ENCODE measurements around the gene CDH7. TPM values are rescaled to one million over a fixed set of nuclear protein-coding genes. Genes with fewer than 3 reads are reported as not detected.

The CDH7 gene
- total RNA-seq, 3 donors from 2014 or later (not counting 1 experiment from before 2014, with no cell fraction given) = not detected

- H3K4me1 Mint-ChIP-seq = no peaks in the 10 kb centered on the region
- no peak overlapping the region for H3K27ac Mint-ChIP-seq
- peaks cover 7 to 9% of the 10 kb centered on the region in 2 donors for H3K9me3 Mint-ChIP-seq
- intact Hi-C loops (cut with micrococcal nuclease) = no loop called here
- no peaks in the 10 kb centered on the region for H3K9me3 ChIP-seq (ENCODE audit: control insufficient read depth, insufficient read depth, low read length)
- H3K27ac ChIP-seq (ENCODE audit: low read length) = no peak overlapping the region
- TF ChIP-seq CTCF (IDR thresholded peaks at IDR 0.05) = no peak
- H3K4me1 ChIP-seq (ENCODE audit: control insufficient read depth, insufficient read depth, low read length) = no peaks in the 10 kb centered on the region
- no peak overlapping the region for H3K4me3 Mint-ChIP-seq
- no peaks in the 10 kb centered on the region for H3K36me3 Mint-ChIP-seq
- H3K27me3 Mint-ChIP-seq (ENCODE audit: low read depth in 2 of 2) = no peaks in the 10 kb centered on the region
- WGBS (ENCODE audit: insufficient coverage) = 62% methylated on average over 3 of the region's 4 CpGs
- H3K36me3 ChIP-seq (ENCODE audit: control insufficient read depth, insufficient read depth, low read length) = no peaks in the 10 kb centered on the region
- H3K27me3 ChIP-seq (ENCODE audit: control insufficient read depth, insufficient read depth, low read length) = no peaks in the 10 kb centered on the region
- H3K4me3 ChIP-seq (ENCODE audit: low read length) = no peak overlapping the region
- no peak for DNase-seq
- no peak for ATAC-seq
Measured at GRCh38 chr18:65817178-65817577, 66.4 kb downstream of the CDH7 start.

DNA sequence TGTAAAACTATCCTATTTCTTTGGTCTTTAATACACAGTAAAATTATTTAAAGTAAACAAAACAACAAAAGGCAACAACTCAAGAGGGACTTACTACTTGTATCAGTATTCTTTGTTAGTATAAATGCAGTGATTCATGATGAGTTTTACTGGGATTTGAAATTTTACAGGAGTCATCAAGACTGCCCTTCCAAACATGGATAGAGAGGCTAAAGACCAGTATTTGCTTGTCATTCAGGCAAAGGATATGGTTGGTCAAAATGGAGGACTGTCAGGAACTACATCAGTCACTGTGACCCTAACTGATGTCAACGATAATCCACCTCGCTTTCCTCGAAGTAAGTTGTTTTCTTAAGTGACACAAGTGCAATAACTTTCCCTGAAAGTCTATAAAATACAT lies 71.1 kb downstream of the CDH7 start:
- no peaks in the 10 kb centered on the region for H3K4me1 Mint-ChIP-seq
- Histone ChIP-seq H3K9me3 (ENCODE audit: control insufficient read depth, insufficient read depth, low read length) (no peaks in the 10 kb centered on the region), H3K4me1 (ENCODE audit: control insufficient read depth, insufficient read depth, low read length) (no peaks in the 10 kb centered on the region), H3K27me3 (ENCODE audit: control insufficient read depth, insufficient read depth, low read length) (no peaks in the 10 kb centered on the region), H3K36me3 (ENCODE audit: control insufficient read depth, insufficient read depth, low read length) (no peaks in the 10 kb centered on the region), H3K4me3 (ENCODE audit: low read length) (no peak overlapping the region), H3K27ac (ENCODE audit: low read length) (no peak overlapping the region)
- no peak overlapping the region for H3K4me3 Mint-ChIP-seq
- DNase-seq = no peak
- no peak overlapping the region for H3K27ac Mint-ChIP-seq
- H3K27me3 Mint-ChIP-seq (ENCODE audit: low read depth in 2 of 2) = no peaks in the 10 kb centered on the region
- 95% methylated on average over 3 of the region's 3 CpGs for WGBS (ENCODE audit: insufficient coverage)
- no peaks in the 10 kb centered on the region for H3K36me3 Mint-ChIP-seq
- intact Hi-C loops (cut with micrococcal nuclease) = no loop called here
- peaks cover 8 to 9% of the 10 kb centered on the region in 2 donors for H3K9me3 Mint-ChIP-seq
- no peak for TF ChIP-seq CTCF (IDR thresholded peaks at IDR 0.05)
- no peak for ATAC-seq

DNA sequence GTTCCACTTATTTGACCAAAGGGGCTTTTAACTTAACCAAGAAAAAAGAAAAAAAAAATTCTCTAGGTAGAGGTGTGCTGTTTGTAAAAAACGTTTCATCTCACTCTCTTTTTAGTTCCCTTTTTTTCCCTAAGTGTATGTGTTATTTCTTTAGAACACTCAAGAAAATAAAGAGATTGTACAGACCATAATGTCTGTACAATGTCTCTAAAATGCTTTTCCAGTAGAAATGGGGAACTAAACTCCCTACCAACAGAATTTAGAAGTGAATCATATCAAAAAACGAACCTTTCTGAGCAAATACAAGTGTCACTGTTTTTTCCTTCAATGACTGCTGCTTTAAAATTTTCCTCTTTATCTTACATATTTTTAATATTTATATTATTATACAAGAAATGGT lies 72.0 kb downstream of the CDH7 start:
- no peak overlapping the region for H3K4me3 Mint-ChIP-seq
- H3K4me1 Mint-ChIP-seq = no peaks in the 10 kb centered on the region
- Histone ChIP-seq H3K4me3 (ENCODE audit: low read length) (no peak overlapping the region), H3K36me3 (ENCODE audit: control insufficient read depth, insufficient read depth, low read length) (no peaks in the 10 kb centered on the region), H3K9me3 (ENCODE audit: control insufficient read depth, insufficient read depth, low read length) (no peaks in the 10 kb centered on the region), H3K27me3 (ENCODE audit: control insufficient read depth, insufficient read depth, low read length) (no peaks in the 10 kb centered on the region), H3K27ac (ENCODE audit: low read length) (no peak overlapping the region), H3K4me1 (ENCODE audit: control insufficient read depth, insufficient read depth, low read length) (no peaks in the 10 kb centered on the region)
- H3K36me3 Mint-ChIP-seq = no peaks in the 10 kb centered on the region
- intact Hi-C loops (cut with micrococcal nuclease) = no loop called here
- no peak overlapping the region for H3K27ac Mint-ChIP-seq
- ATAC-seq = no peak
- H3K9me3 Mint-ChIP-seq = peaks cover 7 to 8% of the 10 kb centered on the region in 2 donors
- WGBS (ENCODE audit: insufficient coverage) = 0% methylated on average over 1 of the region's 2 CpGs
- no peak for DNase-seq
- no peak for TF ChIP-seq CTCF (IDR thresholded peaks at IDR 0.05)
- H3K27me3 Mint-ChIP-seq (ENCODE audit: low read depth in 2 of 2) = no peaks in the 10 kb centered on the region

GRCh38 chr18:65827444-65827843 lies 76.6 kb downstream of the CDH7 start:
- no peak for TF ChIP-seq CTCF (IDR thresholded peaks at IDR 0.05)
- no peak for DNase-seq
- Histone ChIP-seq H3K36me3 (ENCODE audit: control insufficient read depth, insufficient read depth, low read length) (no peaks in the 10 kb centered on the region), H3K4me1 (ENCODE audit: control insufficient read depth, insufficient read depth, low read length) (no peaks in the 10 kb centered on the region), H3K27me3 (ENCODE audit: control insufficient read depth, insufficient read depth, low read length) (no peaks in the 10 kb centered on the region), H3K9me3 (ENCODE audit: control insufficient read depth, insufficient read depth, low read length) (no peaks in the 10 kb centered on the region), H3K4me3 (ENCODE audit: low read length) (no peak overlapping the region), H3K27ac (ENCODE audit: low read length) (no peak overlapping the region)
- Mint-ChIP-seq H3K9me3 (peaks cover 12% of the 10 kb centered on the region in 2 donors), H3K4me1 (no peaks in the 10 kb centered on the region), H3K27ac (no peak overlapping the region), H3K4me3 (no peak overlapping the region), H3K36me3 (no peaks in the 10 kb centered on the region), H3K27me3 (ENCODE audit: low read depth in 2 of 2) (no peaks in the 10 kb centered on the region)
- intact Hi-C loops (cut with micrococcal nuclease) = no loop called here
- no CpG with 5 or more reads among the region's 1 CpG for WGBS (ENCODE audit: insufficient coverage)
- ATAC-seq = no peak

Measured in natural killer cell (primary cell).